ENCODE data around the gene OLFM1. TPM values are rescaled to one million over a fixed set of nuclear protein-coding genes. Genes with fewer than 3 reads are reported as not detected.
A peak's percentile ranks its signal among the peaks of the same experiment; 100 is the strongest.

OLFM1 gene
- total RNA-seq, 1 donor = 0.43 TPM

DNA sequence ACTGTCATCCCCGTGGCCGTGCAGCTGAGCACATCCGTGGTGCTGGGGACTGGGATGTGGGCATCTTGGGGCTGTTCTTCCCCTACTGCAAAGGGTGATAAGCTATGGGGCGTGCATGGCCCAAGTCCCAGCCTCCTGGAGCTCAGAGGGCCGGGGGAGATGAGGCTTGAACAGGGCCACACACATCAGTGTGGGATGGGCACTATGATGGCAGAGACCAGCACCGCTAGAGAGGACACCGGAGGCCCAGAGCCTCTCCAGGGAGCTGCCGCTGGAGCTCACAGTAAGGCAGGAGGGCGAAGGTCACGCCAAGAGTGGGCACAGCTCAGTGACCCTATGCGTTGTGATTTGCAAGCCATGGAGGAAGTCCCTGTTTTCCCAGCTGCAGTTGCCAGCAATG, 63.5 kb downstream of the OLFM1 start:
- no peak overlapping the region for H3K4me3 ChIP-seq (ENCODE audit: low read depth, low read length)
- no peak for DNase-seq (ENCODE audit: low read depth)
- TF ChIP-seq, protein P1, sequence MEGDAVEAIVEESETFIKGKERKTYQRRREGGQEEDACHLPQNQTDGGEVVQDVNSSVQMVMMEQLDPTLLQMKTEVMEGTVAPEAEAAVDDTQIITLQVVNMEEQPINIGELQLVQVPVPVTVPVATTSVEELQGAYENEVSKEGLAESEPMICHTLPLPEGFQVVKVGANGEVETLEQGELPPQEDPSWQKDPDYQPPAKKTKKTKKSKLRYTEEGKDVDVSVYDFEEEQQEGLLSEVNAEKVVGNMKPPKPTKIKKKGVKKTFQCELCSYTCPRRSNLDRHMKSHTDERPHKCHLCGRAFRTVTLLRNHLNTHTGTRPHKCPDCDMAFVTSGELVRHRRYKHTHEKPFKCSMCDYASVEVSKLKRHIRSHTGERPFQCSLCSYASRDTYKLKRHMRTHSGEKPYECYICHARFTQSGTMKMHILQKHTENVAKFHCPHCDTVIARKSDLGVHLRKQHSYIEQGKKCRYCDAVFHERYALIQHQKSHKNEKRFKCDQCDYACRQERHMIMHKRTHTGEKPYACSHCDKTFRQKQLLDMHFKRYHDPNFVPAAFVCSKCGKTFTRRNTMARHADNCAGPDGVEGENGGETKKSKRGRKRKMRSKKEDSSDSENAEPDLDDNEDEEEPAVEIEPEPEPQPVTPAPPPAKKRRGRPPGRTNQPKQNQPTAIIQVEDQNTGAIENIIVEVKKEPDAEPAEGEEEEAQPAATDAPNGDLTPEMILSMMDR (IDR thresholded peaks at IDR 0.05; ENCODE audit: insufficient read depth, low read depth, low read length) = no peak

DNA sequence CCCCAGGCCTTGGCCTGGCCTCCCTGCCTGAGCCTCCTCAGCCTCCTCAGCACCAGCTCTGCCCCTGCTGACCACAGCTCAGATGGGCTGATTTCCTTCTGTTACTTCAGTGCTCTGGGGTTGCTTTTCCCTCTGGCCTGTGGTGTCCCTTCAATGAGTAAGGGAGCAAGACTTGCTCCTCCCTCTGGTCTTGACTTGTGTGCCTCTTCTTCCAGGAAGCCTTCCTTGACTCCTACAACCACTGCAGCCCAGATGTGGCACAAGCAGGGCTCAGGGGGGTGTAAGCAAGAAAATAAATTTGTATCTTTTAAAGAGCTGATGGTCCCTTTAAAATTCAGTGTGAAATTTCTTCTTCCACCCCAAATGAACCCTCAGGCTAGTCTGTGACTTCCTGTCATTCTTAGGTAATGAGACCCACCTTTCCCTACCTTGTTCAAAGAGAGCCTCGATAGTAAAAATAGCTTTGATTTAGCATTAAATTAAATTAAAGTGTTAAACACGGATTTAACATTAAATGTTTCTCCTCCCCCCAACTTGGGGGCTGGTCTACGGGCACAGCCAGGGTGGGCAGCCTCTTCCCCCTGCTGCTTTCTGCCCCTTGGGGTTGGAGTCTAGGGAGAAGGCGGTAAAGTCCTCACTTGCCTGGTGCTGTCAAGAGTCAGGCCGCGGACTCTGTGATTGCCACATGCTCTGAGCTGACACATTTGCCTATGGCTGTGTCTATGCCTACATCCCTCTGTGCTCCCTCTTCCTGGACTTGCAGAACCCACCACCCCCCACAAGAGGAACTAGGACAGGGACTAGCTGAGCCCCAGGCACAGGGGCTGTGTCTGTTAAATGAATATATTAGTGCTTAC, 64.5 kb downstream of the OLFM1 start:
- no peak overlapping the region for H3K4me3 ChIP-seq (ENCODE audit: low read depth, low read length)
- DNase-seq (ENCODE audit: low read depth) = no peak
- TF ChIP-seq, protein P1 (IDR thresholded peaks at IDR 0.05; ENCODE audit: insufficient read depth, low read depth, low read length) = no peak

DNA sequence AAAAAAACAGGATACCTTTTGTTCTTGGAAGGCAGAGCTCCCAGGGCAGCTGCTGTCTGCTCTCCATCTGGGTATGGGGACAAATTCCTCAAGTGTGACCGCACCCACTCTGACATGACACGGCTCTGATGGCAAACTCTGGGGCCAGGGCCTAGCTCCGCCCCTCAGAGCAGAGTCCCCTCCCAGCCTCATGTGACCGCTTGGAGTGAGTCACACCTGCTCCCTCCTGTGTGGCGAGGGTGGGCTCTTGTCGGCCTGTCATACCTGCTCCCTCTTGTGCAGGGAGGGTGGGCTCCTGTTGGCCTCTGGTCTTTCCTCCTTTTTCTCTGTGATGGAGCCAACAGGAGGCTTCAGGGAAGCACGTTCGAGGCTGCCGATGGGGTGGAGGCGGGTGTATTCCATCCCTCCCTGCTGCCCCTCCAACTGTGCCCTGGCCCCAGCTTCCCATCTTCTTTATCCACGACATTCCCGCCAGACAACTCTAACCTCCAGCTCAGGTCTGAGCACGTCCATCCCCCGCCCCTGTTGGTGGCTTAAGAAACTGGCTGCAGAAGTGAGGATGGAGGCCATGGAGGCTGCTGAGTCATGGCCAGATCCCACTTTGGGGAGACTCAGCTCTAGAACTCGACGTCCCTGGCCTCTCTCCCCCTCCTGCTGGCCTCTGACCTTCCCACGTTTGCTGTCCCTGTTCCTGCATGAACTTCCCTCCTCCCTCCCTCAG, 65.3 kb downstream of the OLFM1 start:
- TF ChIP-seq, protein P1 (IDR thresholded peaks at IDR 0.05; ENCODE audit: insufficient read depth, low read depth, low read length) = no peak
- DNase-seq (ENCODE audit: low read depth) = no peak
- no peak overlapping the region for H3K4me3 ChIP-seq (ENCODE audit: low read depth, low read length)

DNA sequence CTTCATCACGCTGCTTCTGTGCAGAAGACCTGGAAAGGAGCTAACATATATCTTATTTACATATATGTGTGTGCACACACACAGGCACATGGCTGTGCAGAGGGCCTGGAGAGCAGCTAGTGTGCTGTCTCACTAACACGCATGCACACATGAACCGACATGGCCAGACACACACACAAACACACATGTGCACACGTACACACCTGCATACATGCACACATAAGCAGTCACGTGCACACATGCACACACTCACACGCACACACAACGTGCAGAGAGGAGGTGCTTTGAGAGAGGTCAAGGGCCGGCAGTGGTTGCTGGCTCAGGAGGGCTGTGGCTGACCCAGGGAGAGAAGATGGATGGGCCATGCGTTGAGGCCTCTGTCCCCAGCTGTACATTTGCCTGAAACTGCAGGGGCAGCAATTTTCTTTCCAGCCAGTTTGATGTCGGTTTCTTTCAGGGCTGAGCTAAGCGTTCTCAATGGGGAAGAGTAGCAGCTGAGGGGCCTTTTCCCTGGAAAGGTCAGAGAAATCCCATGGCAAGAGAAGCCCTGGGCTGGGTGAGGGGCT, 66.7 kb downstream of the OLFM1 start:
- DNase-seq (ENCODE audit: low read depth) = no peak
- no peak overlapping the region for H3K4me3 ChIP-seq (ENCODE audit: low read depth, low read length)
- TF ChIP-seq, protein P1 (IDR thresholded peaks at IDR 0.05; ENCODE audit: insufficient read depth, low read depth, low read length) = no peak

DNA sequence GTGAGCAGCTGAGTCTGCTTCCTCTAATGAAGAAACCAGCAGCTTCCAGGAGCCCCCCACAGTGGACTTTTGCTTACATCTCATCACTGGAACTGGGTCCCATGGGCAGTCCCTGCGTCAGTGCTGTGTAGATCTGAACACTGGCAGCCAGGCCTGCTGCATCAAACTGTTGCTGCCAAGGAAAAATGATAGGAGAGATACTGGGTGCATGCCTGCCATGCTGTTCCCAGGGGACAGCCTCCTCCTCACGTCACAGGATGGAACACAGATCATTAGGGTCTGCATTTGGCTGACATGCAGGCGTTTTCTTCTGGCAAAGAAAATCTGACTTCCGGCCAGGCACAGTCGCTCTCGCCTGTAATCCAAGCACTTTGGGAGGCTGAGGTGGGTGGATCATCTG, 67.9 kb downstream of the OLFM1 start:
- TF ChIP-seq, protein P1 (IDR thresholded peaks at IDR 0.05; ENCODE audit: insufficient read depth, low read depth, low read length) = no peak
- no peak for DNase-seq (ENCODE audit: low read depth)
- no peak overlapping the region for H3K4me3 ChIP-seq (ENCODE audit: low read depth, low read length)

GRCh38 chr9:135156525-135157510, 69.3 kb downstream of the OLFM1 start:
- peak; percentile 29 for DNase-seq (ENCODE audit: low read depth)
- TF ChIP-seq, protein P1 (IDR thresholded peaks at IDR 0.05; ENCODE audit: insufficient read depth, low read depth, low read length) = no peak
- no peak overlapping the region for H3K4me3 ChIP-seq (ENCODE audit: low read depth, low read length)
